WTC11 (cell line): ENCODE data around the gene DRD4. TPM values are rescaled to one million over a fixed set of nuclear protein-coding genes. Genes with fewer than 3 reads are reported as not detected.

ENCODE experiments used
- ATAC-seq: fragments of 200-7000 bp; cut with Tn5 transposase; 2 replicates; pipeline ENCODE4 v1.10.0; 2021; ENCODE audit warnings: mild to moderate bottlenecking, moderate library complexity
- CTCF ChIA-PET: fragments of 300-600 bp; sonication (Branson Sonifier 250); formaldehyde crosslinking; loops from one replicate; lab custom pipeline; 2021; ENCODE audit warnings: antibody characterized with exemption; lab: Charles Lee
- POLR2A ChIA-PET: fragments of 350-600 bp; sonication (Branson Sonifier 250); formaldehyde crosslinking; loops from one replicate; lab custom pipeline; 2021; ENCODE audit warnings: antibody characterized with exemption; lab: Charles Lee
- DNase-seq: peaks from one replicate; pipeline ENCODE4 v3.0.0; 2021; ENCODE audit warnings: low spot score
- H3K27ac Mint-ChIP-seq: 2 replicates; pipeline ENCODE4 v1.8.0; 2021; ENCODE audit warnings: mixed read lengths
- H3K27me3 Mint-ChIP-seq: 2 replicates; pipeline ENCODE4 v1.8.0; 2021; ENCODE audit warnings: low read depth, mild to moderate bottlenecking, moderate library complexity, mixed read lengths
- H3K36me3 Mint-ChIP-seq: 2 replicates; pipeline ENCODE4 v1.8.0; 2021; ENCODE audit warnings: mixed read lengths
- H3K4me1 Mint-ChIP-seq: 2 replicates; pipeline ENCODE4 v1.8.0; 2022; ENCODE audit warnings: mixed read lengths
- H3K4me3 Mint-ChIP-seq: 2 replicates; pipeline ENCODE4 v1.8.0; 2021; ENCODE audit warnings: mild to moderate bottlenecking, moderate library complexity, mixed read lengths
- H3K9me3 Mint-ChIP-seq: 2 replicates; pipeline ENCODE4 v1.8.0; 2021; ENCODE audit warnings: mixed read lengths
- AR ChIP-seq: fragments of 250-450 bp; sonication (Bioruptor Pico); IDR thresholded peaks from 2 replicates; pipeline ENCODE4 v1.9.0; 2021; ENCODE audit warnings: mild to moderate bottlenecking
- ATF3 ChIP-seq: sonication (generic); formaldehyde crosslinking; conservative IDR thresholded peaks from 2 replicates; pipeline ENCODE4 v1.8.1; 2022; ENCODE audit warnings: mild to moderate bottlenecking, missing genetic modification reagents
- ATF6 ChIP-seq: sonication (generic); formaldehyde crosslinking; IDR thresholded peaks from 2 replicates; pipeline ENCODE4 v1.8.1; 2023; ENCODE audit warnings: mild to moderate bottlenecking, missing genetic modification reagents
- CREM ChIP-seq: sonication (generic); formaldehyde crosslinking; IDR thresholded peaks from 2 replicates; pipeline ENCODE4 v1.8.1; 2022; ENCODE audit warnings: mild to moderate bottlenecking, missing genetic modification reagents, moderate library complexity
- MLX ChIP-seq: sonication (generic); formaldehyde crosslinking; IDR thresholded peaks from 2 replicates; pipeline ENCODE4 v1.8.1; 2023; ENCODE audit warnings: mild to moderate bottlenecking, missing genetic modification reagents, moderate library complexity
- NR1H2 ChIP-seq: sonication (generic); formaldehyde crosslinking; IDR thresholded peaks from 2 replicates; pipeline ENCODE4 v1.9.0; 2021; ENCODE audit warnings: mild to moderate bottlenecking, moderate library complexity, missing genetic modification reagents
- SOX15 ChIP-seq: fragments of 250-450 bp; sonication (Bioruptor Pico); IDR thresholded peaks from 2 replicates; pipeline ENCODE4 v1.9.0; 2021; ENCODE audit warnings: mild to moderate bottlenecking
- SP1 ChIP-seq: sonication (generic); formaldehyde crosslinking; conservative IDR thresholded peaks from 2 replicates; pipeline ENCODE4 v1.8.1; 2022; ENCODE audit warnings: missing genetic modification reagents
- total RNA-seq: library from RNA; stranded (reverse); gene quantifications from 3 replicates; pipeline ENCODE4 v1.2.3, GENCODE V29; 2021
- TF ChIP-seq, protein P1 (sequence below): sonication (generic); formaldehyde crosslinking; IDR thresholded peaks from 2 replicates; pipeline ENCODE4 v1.8.1; 2022; ENCODE audit warnings: mild to moderate bottlenecking, missing genetic modification reagents, moderate library complexity, borderline replicate concordance
- TF ChIP-seq, protein P2 (sequence below): sonication (generic); formaldehyde crosslinking; IDR thresholded peaks from 2 replicates; pipeline ENCODE4 v1.8.1; 2022; ENCODE audit warnings: missing genetic modification reagents, borderline replicate concordance
- TF ChIP-seq, protein P3 (sequence below): sonication (generic); formaldehyde crosslinking; IDR thresholded peaks from 2 replicates; pipeline ENCODE4 v1.8.0; 2022; ENCODE audit warnings: mild to moderate bottlenecking, missing genetic modification reagents

The DRD4 gene
- total RNA-seq, 1 experiment from 2014 or later, result 3.7 TPM

DNA sequence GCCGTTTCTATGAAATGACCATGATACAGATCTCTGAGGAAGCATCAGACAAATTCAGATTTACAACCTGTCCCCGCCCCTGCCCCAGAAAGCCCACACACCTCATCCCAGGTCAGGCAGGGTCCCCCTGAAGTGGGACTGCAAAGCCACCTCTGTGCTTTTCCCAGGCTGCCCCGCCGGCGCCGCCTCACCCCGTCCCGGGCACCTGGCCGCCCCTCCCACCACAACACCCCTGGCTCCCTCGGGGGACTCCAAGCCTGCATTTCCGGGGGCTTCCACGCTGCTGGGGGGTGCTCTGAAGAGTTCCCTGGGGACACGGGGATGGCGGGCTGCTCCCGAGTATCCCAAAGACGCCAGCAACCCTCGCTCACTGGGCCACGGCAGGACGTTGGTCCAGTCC, 23.2 kb downstream of the DRD4 start:
- POLR2A ChIA-PET, result no interaction called here
- no peaks in the 10 kb centered on the region for H3K27me3 Mint-ChIP-seq
- no peak overlapping the region for H3K4me3 Mint-ChIP-seq
- CTCF ChIA-PET, result interaction anchor here (0.9 kb wide), 1 partner anchor 36 kb away, joined by 3 read pairs; the partner anchor contains the start of gene TMEM80
- peak overlapping the region; percentile 65 for H3K27ac Mint-ChIP-seq
- ATAC-seq (no peak), DNase-seq (no peak)
- peaks cover 22% of the 10 kb centered on the region for H3K36me3 Mint-ChIP-seq
- TF ChIP-seq CREM (no peak), MLX (no peak), NR1H2 (CRISPR knock-in tag) (no peak), SP1 (CRISPR knock-in tag) (no peak), ATF3 (CRISPR knock-in tag) (no peak), SOX15 (no peak), ATF6 (CRISPR knock-in tag) (no peak)
- 0 out of 2 replicates have a peak, but pooled peaks cover 1% of the 10 kb centered on the region for H3K9me3 Mint-ChIP-seq
- H3K4me1 Mint-ChIP-seq, result no peaks in the 10 kb centered on the region

DNA sequence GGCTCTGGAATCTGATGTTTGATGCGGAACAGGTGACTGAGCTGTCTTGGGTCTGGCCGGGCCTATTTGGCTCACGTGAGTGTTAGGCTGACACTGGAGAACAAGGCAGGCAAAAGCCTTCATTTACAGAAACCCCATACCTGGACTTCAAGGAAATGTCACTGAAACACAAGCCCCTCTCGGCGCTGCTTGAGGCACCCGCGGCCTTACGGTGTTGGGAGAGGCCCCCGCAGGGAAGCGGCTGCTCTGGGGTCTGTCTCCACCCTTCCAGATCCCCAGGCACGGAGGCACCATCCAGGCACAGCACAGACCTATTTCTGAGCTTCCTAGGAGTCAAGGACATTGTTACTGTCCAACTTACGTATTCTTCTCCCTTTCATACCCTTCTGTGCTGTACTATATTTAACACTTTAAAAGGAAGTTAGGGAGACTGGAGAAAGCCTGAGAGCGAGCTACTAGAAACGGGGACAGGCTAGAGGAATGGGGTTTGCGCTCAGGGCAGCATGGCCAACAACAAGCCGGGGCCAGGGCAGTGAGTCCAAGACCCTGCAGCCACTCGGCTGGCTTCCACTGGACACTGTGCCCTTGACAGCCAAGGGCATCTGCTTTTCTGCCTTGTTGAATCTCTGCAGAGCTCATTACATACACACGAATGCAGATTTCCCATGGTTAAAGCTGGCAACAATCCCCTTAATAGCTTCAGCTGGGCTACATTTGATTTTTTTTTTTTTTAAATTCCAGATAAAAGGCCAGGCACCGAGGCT, 23.8 kb downstream of the DRD4 start:
- no peak overlapping the region for H3K27ac Mint-ChIP-seq

More for the DNA sequence above, 23.8 kb downstream of the DRD4 start:
- CTCF ChIA-PET, result interaction anchor here (0.9 kb wide), 2 partner anchors 35 to 66 kb away, joined by 3 read pairs; partner anchors contain the start of gene TMEM80
- Mint-ChIP-seq H3K4me3 (no peak overlapping the region), H3K36me3 (peaks cover 27% of the 10 kb centered on the region), H3K4me1 (no peaks in the 10 kb centered on the region), H3K27me3 (no peaks in the 10 kb centered on the region), H3K9me3 (0 out of 2 replicates have a peak, but pooled peaks cover 3% of the 10 kb centered on the region)
- POLR2A ChIA-PET, result no interaction called here
- DNase-seq (no peak), ATAC-seq (no peak)
- TF ChIP-seq, protein P1, sequence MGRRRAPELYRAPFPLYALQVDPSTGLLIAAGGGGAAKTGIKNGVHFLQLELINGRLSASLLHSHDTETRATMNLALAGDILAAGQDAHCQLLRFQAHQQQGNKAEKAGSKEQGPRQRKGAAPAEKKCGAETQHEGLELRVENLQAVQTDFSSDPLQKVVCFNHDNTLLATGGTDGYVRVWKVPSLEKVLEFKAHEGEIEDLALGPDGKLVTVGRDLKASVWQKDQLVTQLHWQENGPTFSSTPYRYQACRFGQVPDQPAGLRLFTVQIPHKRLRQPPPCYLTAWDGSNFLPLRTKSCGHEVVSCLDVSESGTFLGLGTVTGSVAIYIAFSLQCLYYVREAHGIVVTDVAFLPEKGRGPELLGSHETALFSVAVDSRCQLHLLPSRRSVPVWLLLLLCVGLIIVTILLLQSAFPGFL (CRISPR knock-in tag), result no peak
- TF ChIP-seq NR1H2 (CRISPR knock-in tag), result no peak
- TF ChIP-seq, protein P2, sequence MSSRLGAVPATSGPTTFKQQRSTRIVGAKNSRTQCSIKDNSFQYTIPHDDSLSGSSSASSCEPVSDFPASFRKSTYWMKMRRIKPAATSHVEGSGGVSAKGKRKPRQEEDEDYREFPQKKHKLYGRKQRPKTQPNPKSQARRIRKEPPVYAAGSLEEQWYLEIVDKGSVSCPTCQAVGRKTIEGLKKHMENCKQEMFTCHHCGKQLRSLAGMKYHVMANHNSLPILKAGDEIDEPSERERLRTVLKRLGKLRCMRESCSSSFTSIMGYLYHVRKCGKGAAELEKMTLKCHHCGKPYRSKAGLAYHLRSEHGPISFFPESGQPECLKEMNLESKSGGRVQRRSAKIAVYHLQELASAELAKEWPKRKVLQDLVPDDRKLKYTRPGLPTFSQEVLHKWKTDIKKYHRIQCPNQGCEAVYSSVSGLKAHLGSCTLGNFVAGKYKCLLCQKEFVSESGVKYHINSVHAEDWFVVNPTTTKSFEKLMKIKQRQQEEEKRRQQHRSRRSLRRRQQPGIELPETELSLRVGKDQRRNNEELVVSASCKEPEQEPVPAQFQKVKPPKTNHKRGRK, result no peak
- TF ChIP-seq AR (CRISPR knock-in tag), result no peak
- TF ChIP-seq, protein P3, sequence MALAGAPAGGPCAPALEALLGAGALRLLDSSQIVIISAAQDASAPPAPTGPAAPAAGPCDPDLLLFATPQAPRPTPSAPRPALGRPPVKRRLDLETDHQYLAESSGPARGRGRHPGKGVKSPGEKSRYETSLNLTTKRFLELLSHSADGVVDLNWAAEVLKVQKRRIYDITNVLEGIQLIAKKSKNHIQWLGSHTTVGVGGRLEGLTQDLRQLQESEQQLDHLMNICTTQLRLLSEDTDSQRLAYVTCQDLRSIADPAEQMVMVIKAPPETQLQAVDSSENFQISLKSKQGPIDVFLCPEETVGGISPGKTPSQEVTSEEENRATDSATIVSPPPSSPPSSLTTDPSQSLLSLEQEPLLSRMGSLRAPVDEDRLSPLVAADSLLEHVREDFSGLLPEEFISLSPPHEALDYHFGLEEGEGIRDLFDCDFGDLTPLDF (CRISPR knock-in tag), result no peak
